DND-41 (cell line): ENCODE results near the gene RAPGEF1.
"Not testable (repeated sequence)": the region's sequence is repeated elsewhere in the genome, so short reads cannot be mapped to it uniquely, and the experiment has no call there.

Experiments used
- ATAC-seq: fragments of 200-7000 bp; cut with Tn5 transposase; 3 replicates; pipeline ENCODE4 v1.9.1; 2021; ENCODE audit warnings: low read depth; ENCODE audit not compliant: insufficient read depth
- DNase-seq: peaks from one replicate; pipeline ENCODE4 v3.0.0-alpha.2; 2020
- H2AFZ ChIP-seq: 2 replicates; pipeline ENCODE4 v1.6.0; 2012; ENCODE audit warnings: low read depth, low read length
- H3K27ac ChIP-seq: 2 replicates; pipeline ENCODE4 v1.5.1; 2012; ENCODE audit warnings: low read length, inconsistent platforms
- H3K27me3 ChIP-seq: fragments of 200-600 bp; sonication (generic); 2 replicates; pipeline ENCODE4 v1.6.0; 2012; ENCODE audit warnings: low read length, mild to moderate bottlenecking, inconsistent platforms; ENCODE audit not compliant: insufficient read depth, poor library complexity
- H3K36me3 ChIP-seq: 2 replicates; pipeline ENCODE4 v1.5.1; 2012; ENCODE audit warnings: low read length, inconsistent platforms; ENCODE audit not compliant: insufficient read depth
- H3K4me1 ChIP-seq: 2 replicates; pipeline ENCODE4 v1.5.1; 2012; ENCODE audit warnings: mild to moderate bottlenecking, low read length; ENCODE audit not compliant: insufficient read depth
- H3K4me2 ChIP-seq: 2 replicates; pipeline ENCODE4 v1.6.0; 2012; ENCODE audit warnings: mild to moderate bottlenecking, moderate library complexity, low read length, inconsistent platforms; ENCODE audit not compliant: insufficient read depth
- H3K4me3 ChIP-seq, 2 experiments: fragments of 200-600 bp in 1 of 2; shearing (Covaris generic) in 1 of 2; 2 replicates each; pipeline ENCODE4 v1.5.1; 2012 to 2016; ENCODE audit warnings: inconsistent platforms in 2 of 2, low read length in 2 of 2, mild to moderate bottlenecking in 2 of 2, low read depth in 1 of 2, moderate library complexity in 1 of 2
- H3K79me2 ChIP-seq: 2 replicates; pipeline ENCODE4 v1.6.0; 2012; ENCODE audit warnings: low read length, inconsistent platforms; ENCODE audit not compliant: insufficient read depth
- H3K9ac ChIP-seq: 2 replicates; pipeline ENCODE4 v1.6.0; 2012; ENCODE audit warnings: low read depth, mild to moderate bottlenecking, inconsistent platforms, low read length, moderate library complexity
- H3K9me3 ChIP-seq: 2 replicates; pipeline ENCODE4 v1.5.1; 2012; ENCODE audit warnings: low read length, moderate library complexity, mild to moderate bottlenecking, inconsistent platforms; ENCODE audit not compliant: insufficient read depth, severe bottlenecking
- H4K20me1 ChIP-seq: 2 replicates; pipeline ENCODE4 v1.6.0; 2012; ENCODE audit warnings: low read length; ENCODE audit not compliant: insufficient read depth
- EZH2 ChIP-seq: IDR thresholded peaks from 3 replicates; pipeline ENCODE4 v1.6.1; 2012; ENCODE audit warnings: borderline replicate concordance, low read depth, mild to moderate bottlenecking, moderate library complexity, low read length, inconsistent platforms; ENCODE audit not compliant: severe bottlenecking
- TF ChIP-seq, protein P1 (sequence below): IDR thresholded peaks from 2 replicates; pipeline ENCODE4 v1.5.1; 2012; ENCODE audit warnings: borderline replicate concordance, low read length, moderate library complexity, mild to moderate bottlenecking; ENCODE audit not compliant: poor library complexity, severe bottlenecking; ENCODE audit errors: extremely low read depth

RAPGEF1 gene

DNA sequence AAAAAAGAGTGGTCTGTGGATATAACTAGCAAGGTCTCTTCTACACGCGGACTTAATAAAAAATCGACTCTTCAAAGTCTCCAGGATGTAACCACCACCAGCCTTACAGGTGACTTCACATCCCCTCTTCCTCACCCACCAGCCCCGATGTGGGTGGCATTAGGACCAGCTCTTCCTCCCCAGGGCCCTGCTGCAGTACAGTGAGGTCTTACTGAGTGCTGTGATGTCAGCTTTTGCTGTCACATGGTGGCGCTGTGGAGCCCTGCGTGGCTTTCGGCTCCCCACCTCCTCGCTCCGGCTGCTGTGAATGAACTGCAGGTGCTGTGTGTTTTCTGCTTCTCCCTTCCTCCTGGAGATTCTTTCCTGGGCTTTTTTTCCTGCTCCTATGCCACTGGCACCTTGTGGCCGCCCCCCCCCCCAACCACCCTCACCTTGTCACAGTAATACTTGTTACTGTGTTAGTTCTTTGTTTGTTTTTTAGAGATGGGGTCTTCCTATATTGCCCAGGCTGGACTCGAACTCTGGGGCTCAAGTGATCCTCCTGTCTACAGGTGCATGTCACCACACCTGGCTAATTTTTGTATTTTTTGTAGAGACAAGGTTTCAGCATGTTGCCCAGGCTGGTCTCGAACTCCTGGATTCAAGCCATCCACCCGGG is 15.8 kb upstream of the RAPGEF1 start:
- H3K9ac ChIP-seq, result no peak overlapping the region
- no peak overlapping the region for H3K27ac ChIP-seq
- no peaks in the 10 kb centered on the region for H3K27me3 ChIP-seq
- TF ChIP-seq, protein P1, sequence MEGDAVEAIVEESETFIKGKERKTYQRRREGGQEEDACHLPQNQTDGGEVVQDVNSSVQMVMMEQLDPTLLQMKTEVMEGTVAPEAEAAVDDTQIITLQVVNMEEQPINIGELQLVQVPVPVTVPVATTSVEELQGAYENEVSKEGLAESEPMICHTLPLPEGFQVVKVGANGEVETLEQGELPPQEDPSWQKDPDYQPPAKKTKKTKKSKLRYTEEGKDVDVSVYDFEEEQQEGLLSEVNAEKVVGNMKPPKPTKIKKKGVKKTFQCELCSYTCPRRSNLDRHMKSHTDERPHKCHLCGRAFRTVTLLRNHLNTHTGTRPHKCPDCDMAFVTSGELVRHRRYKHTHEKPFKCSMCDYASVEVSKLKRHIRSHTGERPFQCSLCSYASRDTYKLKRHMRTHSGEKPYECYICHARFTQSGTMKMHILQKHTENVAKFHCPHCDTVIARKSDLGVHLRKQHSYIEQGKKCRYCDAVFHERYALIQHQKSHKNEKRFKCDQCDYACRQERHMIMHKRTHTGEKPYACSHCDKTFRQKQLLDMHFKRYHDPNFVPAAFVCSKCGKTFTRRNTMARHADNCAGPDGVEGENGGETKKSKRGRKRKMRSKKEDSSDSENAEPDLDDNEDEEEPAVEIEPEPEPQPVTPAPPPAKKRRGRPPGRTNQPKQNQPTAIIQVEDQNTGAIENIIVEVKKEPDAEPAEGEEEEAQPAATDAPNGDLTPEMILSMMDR, result peak; percentile 93
- no peak for TF ChIP-seq EZH2
- H2AFZ ChIP-seq, result no peak overlapping the region
- ATAC-seq (peak; percentile 100), DNase-seq (peak; percentile 84)
- H3K36me3 ChIP-seq, result no peaks in the 10 kb centered on the region
- no peak overlapping the region for H3K4me3 ChIP-seq
- no peaks in the 10 kb centered on the region for H3K79me2 ChIP-seq
- H3K4me2 ChIP-seq, result no peak overlapping the region
- no peaks in the 10 kb centered on the region for H3K4me1 ChIP-seq
- no peaks in the 10 kb centered on the region for H4K20me1 ChIP-seq
- H3K9me3 ChIP-seq, result no peaks in the 10 kb centered on the region

DNA sequence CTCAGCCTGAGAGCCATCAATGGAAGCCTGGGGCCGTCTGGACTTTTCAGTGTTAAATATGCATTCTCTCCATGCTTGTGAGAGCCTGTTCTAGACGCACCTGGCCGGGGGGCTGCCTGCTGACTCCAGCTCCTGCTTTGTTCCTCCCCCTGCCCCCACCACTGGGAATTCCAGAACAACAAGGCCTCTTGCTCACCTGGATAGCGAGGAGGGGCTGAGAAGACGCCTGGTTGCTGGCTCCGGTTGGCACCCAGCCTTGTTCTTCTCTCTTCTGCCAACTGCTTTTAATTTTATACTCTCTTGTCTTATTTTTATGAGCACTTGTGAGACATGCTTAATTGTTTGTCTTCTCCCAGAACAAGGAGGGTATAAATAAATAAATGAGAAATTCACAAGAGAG is 15.0 kb upstream of the RAPGEF1 start:
- Histone ChIP-seq H3K79me2 (no peaks in the 10 kb centered on the region), H3K27me3 (no peaks in the 10 kb centered on the region), H3K4me1 (no peaks in the 10 kb centered on the region), H3K4me3 (no peak overlapping the region), H3K9me3 (no peaks in the 10 kb centered on the region), H4K20me1 (no peaks in the 10 kb centered on the region), H3K9ac (no peak overlapping the region), H3K4me2 (no peak overlapping the region), H3K36me3 (no peaks in the 10 kb centered on the region), H2AFZ (no peak overlapping the region), H3K27ac (no peak overlapping the region)
- ATAC-seq (no peak), DNase-seq (no peak)
- TF ChIP-seq EZH2, result no peak
- TF ChIP-seq, protein P1, result no peak

DNA sequence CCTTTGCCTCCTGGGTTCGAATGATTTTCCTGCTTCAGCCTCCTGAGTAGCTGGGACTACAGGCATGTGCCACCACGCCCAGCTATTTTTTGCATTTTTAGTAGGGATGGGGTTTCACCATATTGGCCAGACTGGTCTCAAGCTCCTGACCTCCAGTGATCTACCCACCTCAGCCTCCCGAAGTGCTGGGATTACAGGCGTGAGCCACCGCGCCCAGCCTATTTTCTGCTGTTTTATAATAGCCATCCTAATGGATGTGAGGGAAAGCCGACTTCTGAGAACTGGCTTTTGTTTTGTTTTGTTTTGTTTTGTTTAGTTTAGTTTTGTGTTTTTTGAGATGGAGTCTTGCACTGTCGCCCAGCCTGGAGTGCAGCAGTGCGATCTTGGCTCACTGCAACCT is 13.9 kb upstream of the RAPGEF1 start:
- not testable (repeated sequence) for H3K4me3 ChIP-seq, H2AFZ ChIP-seq, H3K9me3 ChIP-seq, H3K9ac ChIP-seq, H3K27me3 ChIP-seq, H4K20me1 ChIP-seq, H3K36me3 ChIP-seq, H3K79me2 ChIP-seq, H3K4me1 ChIP-seq, ATAC-seq, H3K27ac ChIP-seq, DNase-seq, H3K4me2 ChIP-seq

DNA sequence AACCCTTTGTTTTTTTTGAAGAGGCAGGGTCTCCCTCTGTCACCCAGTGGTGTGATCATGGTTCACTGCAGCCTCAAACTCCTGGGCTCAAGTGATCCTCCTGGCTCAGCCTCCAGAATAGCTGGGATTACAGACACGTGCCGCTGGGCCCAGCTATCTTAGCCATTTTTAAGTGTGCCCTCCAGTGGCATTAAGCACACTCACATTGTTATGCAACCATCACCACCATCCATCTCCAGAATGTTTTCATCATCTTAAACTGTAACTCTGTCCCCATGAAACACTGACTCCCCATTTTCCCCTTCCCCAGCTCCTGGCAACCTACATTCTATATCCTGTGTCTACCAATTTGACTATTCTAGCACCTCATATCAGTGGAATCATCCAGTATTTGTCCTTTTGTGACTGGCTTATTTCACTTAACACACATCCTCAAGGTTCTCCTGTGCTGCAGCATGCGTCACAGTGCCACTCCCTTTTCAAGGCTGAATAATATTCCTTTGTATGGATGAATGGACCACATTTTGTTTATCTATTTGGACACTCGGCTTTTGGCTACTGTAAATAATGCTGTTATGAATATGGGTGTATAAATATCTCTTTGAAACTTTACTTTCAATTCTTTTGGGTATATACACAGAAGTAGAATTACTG is 12.5 kb upstream of the RAPGEF1 start:
- Histone ChIP-seq H3K9ac (no peak overlapping the region), H3K79me2 (no peaks in the 10 kb centered on the region), H3K4me3 (no peak overlapping the region), H3K27me3 (no peaks in the 10 kb centered on the region), H4K20me1 (no peaks in the 10 kb centered on the region), H3K27ac (no peak overlapping the region), H3K4me2 (no peak overlapping the region), H3K4me1 (no peaks in the 10 kb centered on the region), H3K36me3 (no peaks in the 10 kb centered on the region), H2AFZ (no peak overlapping the region), H3K9me3 (no peaks in the 10 kb centered on the region)
- ATAC-seq (no peak), DNase-seq (no peak)
- TF ChIP-seq, protein P1, result no peak
- no peak for TF ChIP-seq EZH2
